ENCODE results near the gene TRIM69. TPM values are rescaled to one million over a fixed set of nuclear protein-coding genes. Genes with fewer than 3 reads are reported as not detected.
"Not testable (repeated sequence)": the region's sequence is repeated elsewhere in the genome, so short reads cannot be mapped to it uniquely, and the experiment has no call there.

TRIM69 gene
- total RNA-seq, 6 donors from 2014 or later, result 10.3 to 29.3 (median 18.3) TPM

- DNase-seq, result no peak
- no peaks in the 10 kb centered on the region for H3K9me3 ChIP-seq
- H3K4me1 ChIP-seq, result no peaks in the 10 kb centered on the region
- H3K27me3 ChIP-seq, result no peaks in the 10 kb centered on the region
- 73 to 79% methylated on average over 3 of the region's 3 CpGs for WGBS, 2 donors
- no peak for ATAC-seq (ENCODE audit: low FRiP score in 2 of 2)
- H3K36me3 ChIP-seq, result no peaks in the 10 kb centered on the region
- no peak overlapping the region for H3K27ac ChIP-seq
- H3K4me3 ChIP-seq, result no peak overlapping the region
- no peak for TF ChIP-seq EP300 (IDR thresholded peaks at IDR 0.05)
- TF ChIP-seq CTCF (IDR thresholded peaks at IDR 0.05), result no peak
- TF ChIP-seq POLR2AphosphoS5 (IDR thresholded peaks at IDR 0.05), result no peak
- no peak for TF ChIP-seq POLR2A (IDR thresholded peaks at IDR 0.05)
These were observed 41.0 kb upstream of the TRIM69 start for GRCh38 chr15:44695294-44695693.

- no peaks in the 10 kb centered on the region for H3K36me3 ChIP-seq
- no peak for TF ChIP-seq EP300 (IDR thresholded peaks at IDR 0.05)
- no peak for TF ChIP-seq POLR2A (IDR thresholded peaks at IDR 0.05)
- no peak for TF ChIP-seq CTCF (IDR thresholded peaks at IDR 0.05)
- TF ChIP-seq POLR2AphosphoS5 (IDR thresholded peaks at IDR 0.05), result no peak
- no peak overlapping the region for H3K4me3 ChIP-seq
- no peak overlapping the region for H3K27ac ChIP-seq
- H3K9me3 ChIP-seq, result no peaks in the 10 kb centered on the region
- no peaks in the 10 kb centered on the region for H3K4me1 ChIP-seq
- ATAC-seq (ENCODE audit: low FRiP score in 2 of 2) (no peak), DNase-seq (no peak)
- no peaks in the 10 kb centered on the region for H3K27me3 ChIP-seq
These were observed 39.3 kb upstream of the TRIM69 start for GRCh38 chr15:44697014-44697413.

- DNase-seq, result no peak
- Histone ChIP-seq H3K4me3 (no peak overlapping the region), H3K27ac (no peak overlapping the region), H3K9me3 (no peaks in the 10 kb centered on the region), H3K4me1 (no peaks in the 10 kb centered on the region), H3K27me3 (no peaks in the 10 kb centered on the region), H3K36me3 (no peaks in the 10 kb centered on the region)
- TF ChIP-seq POLR2A (IDR thresholded peaks at IDR 0.05) (no peak), CTCF (IDR thresholded peaks at IDR 0.05) (no peak), POLR2AphosphoS5 (IDR thresholded peaks at IDR 0.05) (no peak), EP300 (IDR thresholded peaks at IDR 0.05) (no peak)
- no peak for ATAC-seq (ENCODE audit: low FRiP score in 2 of 2)
- 87 to 91% methylated on average over 2 of the region's 2 CpGs for WGBS, 2 donors
These were observed 37.7 kb upstream of the TRIM69 start for GRCh38 chr15:44698641-44699040.

GRCh38 chr15:44700676-44701075 lies 35.7 kb upstream of the TRIM69 start:
- not testable (repeated sequence) for H3K9me3 ChIP-seq; H3K4me1 ChIP-seq; H3K36me3 ChIP-seq; H3K27ac ChIP-seq; H3K27me3 ChIP-seq; ATAC-seq (ENCODE audit: low FRiP score in 2 of 2); H3K4me3 ChIP-seq; DNase-seq

- ATAC-seq (ENCODE audit: low FRiP score in 2 of 2) (no peak), DNase-seq (no peak)
- Histone ChIP-seq H3K27me3 (no peaks in the 10 kb centered on the region), H3K9me3 (no peaks in the 10 kb centered on the region), H3K36me3 (no peaks in the 10 kb centered on the region), H3K4me3 (no peak overlapping the region), H3K27ac (no peak overlapping the region), H3K4me1 (peaks cover 3 to 21% (median 14%) of the 10 kb centered on the region in 4 donors)
- TF ChIP-seq CTCF (IDR thresholded peaks at IDR 0.05), result no peak
- TF ChIP-seq EP300 (IDR thresholded peaks at IDR 0.05), result no peak
- no peak for TF ChIP-seq POLR2AphosphoS5 (IDR thresholded peaks at IDR 0.05)
- TF ChIP-seq POLR2A (IDR thresholded peaks at IDR 0.05), result no peak
- WGBS, 2 donors, result 93 to 100% methylated on average over 1 of the region's 1 CpG
These were observed 30.3 kb upstream of the TRIM69 start for GRCh38 chr15:44705986-44706385.
